Suppressor macrophage (primary cell): Measurements from ENCODE around the gene INTS6L.

ENCODE experiments used
- DNase-seq, 4 experiments: peaks; one replicate each; pipeline ENCODE4 v3.0.0-alpha.2; 2020 to 2022
- total RNA-seq, 17 experiments: gene quantifications; one replicate each; lab custom pipeline; 2026; ENCODE audit warnings: mixed read lengths in 6 of 17, inconsistent platforms in 3 of 17; lab: John Stamatoyannopoulos, UW

INTS6L gene, protein sequence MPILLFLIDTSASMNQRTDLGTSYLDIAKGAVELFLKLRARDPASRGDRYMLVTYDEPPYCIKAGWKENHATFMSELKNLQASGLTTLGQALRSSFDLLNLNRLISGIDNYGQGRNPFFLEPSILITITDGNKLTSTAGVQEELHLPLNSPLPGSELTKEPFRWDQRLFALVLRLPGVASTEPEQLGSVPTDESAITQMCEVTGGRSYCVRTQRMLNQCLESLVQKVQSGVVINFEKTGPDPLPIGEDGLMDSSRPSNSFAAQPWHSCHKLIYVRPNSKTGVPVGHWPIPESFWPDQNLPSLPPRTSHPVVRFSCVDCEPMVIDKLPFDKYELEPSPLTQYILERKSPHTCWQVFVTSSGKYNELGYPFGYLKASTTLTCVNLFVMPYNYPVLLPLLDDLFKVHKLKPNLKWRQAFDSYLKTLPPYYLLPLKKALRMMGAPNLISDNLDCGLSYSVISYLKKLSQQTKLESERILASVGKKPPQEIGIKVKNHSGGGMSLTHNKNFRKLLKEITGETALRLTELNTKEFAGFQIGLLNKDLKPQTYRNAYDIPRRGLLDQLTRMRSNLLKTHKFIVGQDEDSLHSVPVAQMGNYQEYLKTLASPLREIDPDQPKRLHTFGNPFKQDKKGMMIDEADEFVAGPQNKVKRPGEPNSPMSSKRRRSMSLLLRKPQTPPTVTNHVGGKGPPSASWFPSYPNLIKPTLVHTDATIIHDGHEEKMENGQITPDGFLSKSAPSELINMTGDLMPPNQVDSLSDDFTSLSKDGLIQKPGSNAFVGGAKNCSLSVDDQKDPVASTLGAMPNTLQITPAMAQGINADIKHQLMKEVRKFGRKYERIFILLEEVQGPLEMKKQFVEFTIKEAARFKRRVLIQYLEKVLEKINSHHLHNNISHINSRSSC
- 7.1 to 21.0 (median 15.3) reads per million in 17 experiments for total RNA-seq

- peak; percentile 85 to 91 (median 88) for DNase-seq
Observed at GRCh38 chrX:135520553-135521404, at the start of gene INTS6L. INTS6L (plus strand) TSS chrX:135520660; CDS start chrX:135520993, 333 bp downstream.

- DNase-seq, result no peak
Observed at GRCh38 chrX:135476378-135476777, 44.1 kb upstream of the INTS6L start.

GRCh38 chrX:135477576-135477975 lies 42.9 kb upstream of the INTS6L start:
- peak; percentile 29 to 61 (median 53) for DNase-seq

GRCh38 chrX:135480076-135480475 lies 40.4 kb upstream of the INTS6L start:
- no peak for DNase-seq

DNA sequence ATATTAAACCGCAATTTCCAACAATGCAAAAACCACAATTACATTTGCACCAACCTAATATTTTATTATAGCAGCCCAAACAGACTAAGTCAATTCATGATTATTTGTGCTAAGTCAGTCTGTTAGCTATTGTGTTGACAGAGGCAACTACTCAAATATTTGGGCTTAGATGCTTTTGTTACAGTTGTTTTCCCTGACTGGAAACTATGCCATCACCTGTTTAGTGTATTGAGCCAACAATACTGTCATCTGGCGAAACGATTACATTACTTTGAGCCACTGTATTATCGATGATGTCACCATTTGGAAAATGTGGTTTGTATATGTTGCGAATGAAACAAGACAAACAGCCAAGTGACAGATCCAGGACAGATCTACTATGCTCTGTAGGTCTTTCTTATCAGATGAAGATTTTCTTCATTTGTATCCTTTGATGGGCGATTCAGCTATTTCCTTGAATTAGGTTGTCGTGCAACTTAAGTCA lies 38.7 kb upstream of the INTS6L start:
- no peak for DNase-seq

DNA sequence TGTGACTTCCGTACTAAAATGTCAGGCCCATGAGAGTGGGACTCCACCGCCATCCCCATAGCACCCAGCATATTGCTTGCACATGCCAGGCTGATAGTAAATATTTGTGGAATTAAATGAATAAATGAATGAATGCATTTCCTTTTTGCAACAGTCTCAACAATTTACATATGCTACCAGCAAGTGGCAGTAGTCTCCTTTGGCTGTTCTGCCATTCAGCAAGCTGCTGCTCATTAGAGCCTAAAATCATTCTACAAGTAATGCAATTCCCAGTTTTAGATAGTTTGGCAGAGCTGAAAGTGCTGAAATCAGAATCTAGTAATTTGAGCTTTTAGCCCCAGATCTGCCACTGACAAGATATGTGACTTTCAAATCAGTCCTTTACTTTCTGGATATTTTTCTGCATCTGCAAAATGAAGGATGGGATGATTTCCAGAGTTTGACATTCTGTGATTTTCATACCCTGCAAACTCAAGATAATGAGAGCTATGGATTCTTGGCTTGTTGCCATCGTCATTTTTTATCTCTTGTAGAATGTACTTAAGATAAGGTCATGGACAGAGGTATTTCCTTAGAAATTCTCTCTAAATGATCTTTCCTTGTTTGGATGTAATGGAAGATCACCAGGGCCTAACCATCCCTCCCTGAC lies 35.7 kb upstream of the INTS6L start:
- peak; percentile 33 to 62 (median 57) for DNase-seq

DNA sequence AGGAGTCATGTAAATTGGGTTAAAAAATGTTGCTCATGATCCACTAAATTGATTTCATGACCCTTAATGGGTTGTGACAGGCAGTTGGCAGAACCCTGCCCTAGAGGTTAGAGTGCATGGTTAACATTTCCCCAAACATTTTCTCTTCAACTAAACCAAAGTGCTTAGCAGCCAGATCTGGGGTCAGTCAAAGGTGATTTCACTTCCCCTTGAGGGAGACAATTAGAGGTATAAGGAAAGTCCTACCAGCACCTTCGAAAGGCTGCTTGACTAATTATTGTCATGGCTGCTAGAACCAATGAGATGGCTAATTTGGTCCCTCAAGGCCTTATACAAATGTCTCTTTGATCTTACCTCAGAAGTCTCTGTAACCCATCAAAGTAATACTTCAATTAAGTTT lies 30.9 kb upstream of the INTS6L start:
- DNase-seq, result no peak

DNA sequence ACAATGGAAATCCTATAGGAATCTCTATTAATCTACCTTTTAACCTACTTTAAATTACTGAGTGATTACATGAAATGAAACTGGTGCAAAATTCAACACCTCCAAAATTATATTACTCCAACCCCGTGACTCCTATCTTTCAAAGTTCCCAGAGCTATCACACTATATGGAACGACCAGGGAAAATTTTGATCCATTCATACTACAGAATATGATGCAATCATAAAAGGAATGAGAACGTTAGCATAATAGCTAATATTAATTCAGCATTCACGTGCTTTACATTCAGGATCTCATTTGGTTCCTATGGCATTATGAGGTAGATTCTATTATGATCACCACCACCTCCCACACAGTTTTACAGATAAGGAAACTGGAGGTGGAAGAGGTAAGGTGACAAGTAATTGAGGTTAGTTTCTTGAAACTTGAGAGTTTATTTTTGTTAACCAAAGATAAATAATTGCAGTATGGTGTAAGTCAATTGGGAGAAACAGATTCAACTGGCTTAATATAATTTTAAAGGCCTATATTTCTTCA lies 29.4 kb upstream of the INTS6L start:
- no peak for DNase-seq

GRCh38 chrX:135494453-135494852 lies 26.0 kb upstream of the INTS6L start:
- no peak for DNase-seq

- DNase-seq, result no peak
Observed at GRCh38 chrX:135497736-135498135, 22.7 kb upstream of the INTS6L start.

GRCh38 chrX:135498236-135498635 lies 22.2 kb upstream of the INTS6L start:
- DNase-seq, result no peak

DNA sequence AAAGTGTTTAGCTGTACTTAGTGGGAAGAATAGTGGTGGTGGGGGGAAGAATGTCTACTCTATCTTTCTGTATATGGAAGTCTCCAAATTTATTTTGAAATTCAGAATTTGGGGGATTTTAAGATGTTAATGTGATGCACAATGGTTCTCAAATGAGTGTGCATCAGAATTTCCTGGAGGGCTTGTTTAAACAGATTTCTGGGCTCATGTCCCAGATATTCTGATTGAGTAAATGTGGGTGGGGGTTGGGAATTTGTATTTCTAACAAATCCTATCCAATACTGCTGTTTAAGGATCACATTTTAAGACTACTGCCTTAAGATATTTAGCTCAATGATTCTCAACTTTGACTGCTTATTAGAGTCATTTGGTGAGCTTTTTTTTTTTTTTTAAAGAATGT lies 15.1 kb upstream of the INTS6L start:
- DNase-seq, result no peak

GRCh38 chrX:135509885-135510284 lies 10.6 kb upstream of the INTS6L start:
- DNase-seq, result no peak

- peak; percentile 21 to 58 (median 53) for DNase-seq
Observed at GRCh38 chrX:135512508-135513129, 7.8 kb upstream of the INTS6L start.

DNA sequence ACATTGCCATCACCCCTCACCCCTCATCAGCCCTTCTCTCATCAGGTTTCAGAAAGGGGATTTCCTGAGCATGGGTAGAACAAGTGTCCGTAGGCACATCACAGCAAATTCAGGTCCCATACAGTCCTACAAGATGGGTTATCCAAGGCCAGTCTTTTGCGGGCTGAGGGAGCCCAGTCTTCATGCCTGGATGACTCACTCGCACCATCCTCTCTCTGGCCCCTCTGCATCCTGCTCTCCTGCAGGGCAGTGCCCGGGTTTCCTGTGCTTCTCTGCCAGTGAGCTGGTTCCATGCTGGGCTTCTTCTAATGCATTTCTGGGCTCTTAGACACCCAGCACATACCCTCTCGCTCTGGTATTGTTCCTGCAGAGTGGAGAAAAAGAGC lies 7.3 kb upstream of the INTS6L start:
- DNase-seq, result peak in 2 of 4 experiments; percentile 25 to 33

DNA sequence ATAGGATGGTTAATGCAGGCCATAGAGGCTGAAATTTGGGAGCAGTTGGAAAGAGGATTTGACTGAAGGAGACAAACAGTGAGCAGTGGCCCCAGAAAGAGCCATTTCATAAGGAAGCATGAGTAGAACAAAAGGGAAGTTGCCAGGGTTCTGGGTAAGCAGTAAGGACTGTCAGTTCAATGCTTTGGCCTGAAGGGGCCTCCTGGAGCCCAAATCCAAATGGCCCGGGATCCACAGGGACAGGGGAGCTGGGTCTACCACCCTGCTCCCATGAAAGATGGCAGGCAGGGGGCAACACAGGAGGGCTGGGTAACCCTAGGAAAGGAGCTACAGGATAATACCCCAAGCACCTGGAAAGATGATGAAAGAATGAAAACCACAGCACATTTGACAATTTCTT lies 4.1 kb upstream of the INTS6L start:
- DNase-seq, result peak; percentile 38 to 68 (median 60)

DNA sequence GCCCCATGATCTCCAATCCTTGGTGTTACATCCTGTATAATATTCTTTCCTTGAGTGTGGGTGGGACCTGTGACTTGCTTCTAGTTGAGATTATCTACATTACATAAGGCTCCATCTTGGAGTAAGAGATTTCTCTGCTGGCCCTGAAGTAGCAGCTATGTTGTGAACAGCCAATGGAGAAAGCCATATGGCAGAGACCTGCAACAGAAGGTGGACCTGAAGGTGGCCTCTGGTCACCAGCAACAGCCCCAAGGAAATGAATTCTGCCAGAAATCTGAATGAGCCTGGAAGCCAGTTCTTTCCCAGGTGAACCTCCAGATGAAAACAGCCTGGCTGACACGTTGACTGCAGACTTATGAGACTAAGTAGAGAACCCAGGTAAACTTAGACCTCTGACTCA lies 2.3 kb upstream of the INTS6L start:
- DNase-seq, result no peak

DNA sequence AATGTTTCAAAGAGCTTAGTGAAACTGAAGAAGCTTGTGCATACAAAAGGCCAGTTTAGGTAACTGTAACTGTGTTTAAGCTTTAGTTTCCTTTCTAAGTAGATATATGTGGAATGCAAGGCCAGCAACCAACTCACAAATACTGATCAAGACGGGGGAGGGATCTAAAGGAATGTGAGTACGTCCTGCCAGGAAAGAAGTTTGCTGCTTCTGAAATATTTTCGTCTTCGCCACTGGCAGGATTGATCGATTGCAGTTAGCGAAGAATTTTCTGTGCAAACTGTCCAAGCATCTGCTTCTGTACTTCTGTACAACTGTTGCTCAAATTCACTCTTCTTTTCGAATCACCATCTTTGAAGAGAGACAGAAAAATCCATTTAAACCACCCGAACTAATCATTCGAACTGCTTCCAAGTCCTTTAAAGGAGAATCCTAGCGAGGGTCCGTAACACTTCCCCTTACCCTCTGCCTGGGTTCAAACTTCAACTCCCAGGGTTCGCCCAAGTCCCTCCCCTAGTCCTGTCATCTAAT lies 373 bp upstream of the INTS6L start:
- no peak for DNase-seq

DNA sequence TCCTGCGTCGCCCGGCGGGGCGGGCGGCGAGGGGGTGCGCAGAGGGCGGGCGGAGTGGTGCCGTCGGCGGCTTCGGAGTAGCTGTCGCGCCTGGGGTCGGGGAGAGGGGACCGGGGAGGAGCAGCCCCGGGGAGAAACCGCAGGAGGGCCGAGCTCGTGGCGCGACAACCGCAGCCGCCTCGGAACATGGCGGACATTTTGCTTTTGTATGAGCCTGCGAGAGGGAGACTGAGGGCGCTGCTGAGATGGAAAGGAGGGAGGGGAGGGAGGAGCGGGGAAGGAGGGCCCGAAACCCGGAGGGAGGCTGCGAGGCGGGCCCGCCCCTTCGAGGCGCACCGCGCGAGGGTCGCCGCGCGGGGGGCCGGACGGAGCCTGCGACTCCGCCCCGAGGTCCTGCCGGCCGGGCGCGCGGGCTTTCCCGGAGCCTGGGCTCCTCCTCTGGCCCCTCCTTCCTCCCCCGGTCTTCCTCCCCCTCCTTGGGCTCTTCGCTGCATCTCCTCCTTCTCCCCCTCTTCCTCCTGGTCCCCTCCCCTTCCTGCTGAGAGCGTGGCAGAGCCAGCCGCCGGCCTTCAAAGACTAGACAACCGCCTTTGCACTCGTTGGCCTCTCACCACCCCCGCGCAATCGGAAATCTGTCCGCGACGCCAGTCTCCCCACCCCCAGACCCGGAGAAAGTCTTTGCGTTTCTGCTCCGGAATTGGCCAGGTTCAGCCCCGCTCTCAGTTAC lies 1.1 kb downstream of the INTS6L start:
- DNase-seq, result peak; percentile 78 to 93 (median 90)

GRCh38 chrX:135522132-135522530 lies 1.7 kb downstream of the INTS6L start:
- peak in 1 of 4 experiments; percentile 2 for DNase-seq
